Fibroblast of villous mesenchyme (primary cell): ENCODE data around the gene MGMT. TPM values are rescaled to one million over a fixed set of nuclear protein-coding genes. Genes with fewer than 3 reads are reported as not detected.

ENCODE experiments used
- DNase-seq: peaks from one replicate; pipeline ENCODE4 v3.0.0-alpha.2; 2010; ENCODE audit warnings: low read depth
- H3K4me3 ChIP-seq: 2 replicates; pipeline ENCODE4 v1.5.1; 2011; ENCODE audit warnings: low read depth, mild to moderate bottlenecking, low read length
- CTCF ChIP-seq: IDR thresholded peaks from 2 replicates; pipeline ENCODE4 v1.5.1; 2012; ENCODE audit warnings: low read depth, mild to moderate bottlenecking, low read length; ENCODE audit not compliant: insufficient read depth
- total RNA-seq: library from RNA; depleted of rRNA; stranded (reverse); fragments of >200 nt; gene quantifications from 2 replicates; pipeline ENCODE4 v1.2.3, GENCODE V29; 2012

Gene MGMT
- total RNA-seq, 1 donor, result 10.4 TPM

- no peak for DNase-seq
- H3K4me3 ChIP-seq, result no peak overlapping the region
- TF ChIP-seq CTCF, result no peak
Measured at GRCh38 chr10:129703287-129704137, 236.5 kb downstream of the MGMT start.

GRCh38 chr10:129704225-129704624 is 237.2 kb downstream of the MGMT start:
- no peak for DNase-seq
- TF ChIP-seq CTCF, result no peak
- H3K4me3 ChIP-seq, result no peak overlapping the region

- H3K4me3 ChIP-seq, result no peak overlapping the region
- no peak for TF ChIP-seq CTCF
- DNase-seq, result no peak
Measured at GRCh38 chr10:129704786-129705525, 237.9 kb downstream of the MGMT start.

- TF ChIP-seq CTCF, result no peak
Measured at GRCh38 chr10:129705676-129706075, 238.6 kb downstream of the MGMT start.

GRCh38 chr10:129706081-129706480 is 239.0 kb downstream of the MGMT start:
- H3K4me3 ChIP-seq, result no peak overlapping the region
- DNase-seq, result no peak
- no peak for TF ChIP-seq CTCF

More at GRCh38 chr10:129705676-129706075, 238.6 kb downstream of the MGMT start:
- no peak overlapping the region for H3K4me3 ChIP-seq
- no peak for DNase-seq

GRCh38 chr10:129706523-129706922 is 239.5 kb downstream of the MGMT start:
- H3K4me3 ChIP-seq, result no peak overlapping the region
- TF ChIP-seq CTCF, result no peak
- DNase-seq, result no peak
